GM21390 (cell line): Measurements from ENCODE around the gene TEX28.
"Not testable (repeated sequence)": the region's sequence is repeated elsewhere in the genome, so short reads cannot be mapped to it uniquely, and the experiment has no call there.

ENCODE experiments used
- ATAC-seq: cut with Tn5 transposase; IDR thresholded peaks from one replicate; pipeline ENCODE4 v1.9.1; 2021; ENCODE audit not compliant: unreplicated experiment

TEX28 gene

DNA sequence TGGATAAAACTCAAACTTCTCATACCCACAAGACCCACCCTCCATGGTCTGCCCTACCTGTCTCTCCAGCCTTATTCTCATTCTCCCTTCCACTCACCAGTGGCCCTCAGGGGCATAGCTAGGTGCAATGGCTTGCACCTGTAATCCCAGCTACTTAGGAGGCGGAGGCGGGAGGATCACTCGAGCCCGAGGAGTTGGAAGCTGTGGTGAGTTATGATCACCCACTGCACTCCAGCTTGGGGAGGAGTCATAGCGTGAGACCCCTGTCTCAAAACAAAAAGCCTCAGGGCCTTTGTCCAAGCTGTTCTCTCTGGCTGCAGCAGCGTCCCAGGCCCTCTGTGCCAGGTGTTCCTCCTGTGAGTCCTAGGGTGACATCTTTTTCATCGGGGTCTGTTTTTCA is 17.2 kb upstream of the TEX28 start:
- no peak for ATAC-seq

DNA sequence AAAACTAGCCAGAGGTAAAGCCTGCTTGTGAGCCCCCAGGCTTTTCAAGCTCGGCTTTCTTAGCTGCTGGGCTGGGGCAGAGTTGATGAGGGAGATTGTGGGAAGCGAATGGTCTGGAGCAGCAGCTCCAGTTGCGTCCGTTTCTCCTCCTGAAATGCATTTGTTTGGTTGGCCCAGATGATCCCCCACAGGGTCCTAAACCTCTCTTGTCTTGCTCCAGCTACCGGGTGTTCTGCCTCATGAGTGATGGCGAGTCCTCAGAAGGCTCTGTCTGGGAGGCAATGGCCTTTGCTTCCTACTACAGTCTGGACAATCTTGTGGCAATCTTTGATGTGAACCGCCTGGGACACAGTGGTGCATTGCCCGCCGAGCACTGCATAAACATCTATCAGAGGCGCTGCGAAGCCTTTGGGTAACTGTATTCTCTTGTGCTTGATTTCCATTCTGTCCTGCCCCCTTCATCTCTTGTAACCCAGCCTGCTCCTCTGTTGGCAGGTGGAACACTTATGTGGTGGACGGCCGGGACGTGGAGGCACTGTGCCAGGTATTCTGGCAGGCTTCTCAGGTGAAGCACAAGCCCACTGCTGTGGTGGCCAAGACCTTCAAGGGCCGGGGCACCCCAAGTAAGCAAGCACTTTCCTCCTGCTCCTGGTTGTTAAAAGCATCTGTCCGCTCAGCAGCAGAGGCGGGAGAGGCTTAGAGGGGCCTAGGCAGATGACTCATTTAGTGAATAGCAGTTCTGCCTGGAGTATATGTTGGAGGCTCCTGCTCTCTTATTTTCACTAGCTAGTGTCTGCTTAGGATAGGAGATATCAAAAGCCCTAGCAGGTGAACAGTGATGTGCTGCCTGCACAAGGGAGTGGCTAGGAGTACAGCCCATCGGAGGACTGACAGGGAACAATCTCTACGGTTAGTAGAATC is 16.0 kb upstream of the TEX28 start:
- ATAC-seq, result no peak

DNA sequence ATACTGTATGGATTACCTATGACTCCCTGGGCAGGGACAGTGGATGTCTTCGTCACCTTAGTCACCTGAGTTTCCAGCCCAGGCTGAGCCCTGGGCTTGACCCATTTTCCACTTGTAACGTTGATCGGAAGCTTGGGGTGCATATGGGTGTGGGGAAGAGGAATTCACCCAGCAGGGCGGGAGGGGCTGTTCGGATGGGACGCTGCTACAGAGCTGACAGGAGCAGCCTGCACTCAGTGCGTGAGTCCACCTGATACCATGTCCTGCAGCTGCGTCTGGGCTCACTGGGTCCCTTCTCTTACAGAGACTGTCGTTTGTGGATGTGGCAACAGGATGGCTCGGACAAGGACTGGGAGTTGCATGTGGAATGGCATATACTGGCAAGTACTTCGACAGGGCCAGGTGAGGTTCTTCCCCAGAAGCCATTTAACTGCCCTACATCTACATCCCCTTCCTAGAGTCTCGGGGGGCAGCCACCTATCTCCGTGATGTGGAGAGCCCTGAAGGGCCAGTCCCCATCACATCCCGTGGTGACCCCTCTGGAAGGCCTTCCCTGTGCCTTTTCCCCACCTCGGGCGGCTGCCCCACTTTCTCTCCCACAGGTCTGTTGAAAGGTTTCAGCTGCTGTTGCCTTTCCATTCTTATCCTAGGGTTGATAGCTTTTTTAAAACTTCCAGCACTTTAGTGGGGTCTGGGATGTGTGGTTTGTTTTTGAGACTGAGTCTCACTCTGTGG is 14.3 kb upstream of the TEX28 start:
- ATAC-seq, result no peak

DNA sequence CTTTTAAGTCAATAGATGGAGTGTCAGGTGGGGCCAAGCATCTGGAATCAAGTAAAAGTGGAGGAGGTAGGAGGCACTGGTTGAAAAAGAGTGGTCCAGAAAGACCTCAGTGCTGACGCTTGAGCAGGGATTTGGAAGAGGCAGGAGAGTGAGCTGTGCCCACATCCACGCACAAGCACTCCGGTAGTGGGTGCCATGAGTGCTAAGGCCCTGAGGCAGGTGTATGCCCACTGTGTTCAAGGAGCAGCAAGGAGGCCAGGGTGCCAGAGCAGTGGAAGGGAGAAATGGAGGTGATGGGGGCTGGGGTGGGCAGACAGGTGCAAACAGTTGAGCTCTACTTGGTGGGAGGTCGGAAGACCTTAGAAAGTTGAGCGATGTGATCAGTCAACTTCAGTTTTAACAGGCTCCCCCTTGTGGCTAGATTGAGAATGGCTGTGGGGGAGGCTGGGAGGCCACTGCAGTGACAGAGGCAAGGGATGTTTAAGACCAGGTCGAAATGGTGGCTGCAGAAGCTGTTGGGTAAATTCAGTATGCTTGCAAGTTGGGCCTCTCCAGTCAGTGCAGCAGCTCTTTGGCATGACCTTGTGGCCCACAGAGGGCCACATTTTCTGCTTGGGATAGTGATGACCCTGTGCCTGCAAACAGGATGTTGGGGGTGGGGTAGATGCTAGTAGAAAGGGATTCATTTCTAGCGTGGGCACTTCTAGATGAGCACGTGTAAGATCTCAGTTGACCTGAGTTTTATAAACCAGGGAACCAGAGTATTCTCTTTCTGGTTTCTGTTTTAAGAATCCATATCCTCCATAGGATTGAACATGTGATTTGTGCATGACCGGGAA is 13.4 kb upstream of the TEX28 start:
- no peak for ATAC-seq

DNA sequence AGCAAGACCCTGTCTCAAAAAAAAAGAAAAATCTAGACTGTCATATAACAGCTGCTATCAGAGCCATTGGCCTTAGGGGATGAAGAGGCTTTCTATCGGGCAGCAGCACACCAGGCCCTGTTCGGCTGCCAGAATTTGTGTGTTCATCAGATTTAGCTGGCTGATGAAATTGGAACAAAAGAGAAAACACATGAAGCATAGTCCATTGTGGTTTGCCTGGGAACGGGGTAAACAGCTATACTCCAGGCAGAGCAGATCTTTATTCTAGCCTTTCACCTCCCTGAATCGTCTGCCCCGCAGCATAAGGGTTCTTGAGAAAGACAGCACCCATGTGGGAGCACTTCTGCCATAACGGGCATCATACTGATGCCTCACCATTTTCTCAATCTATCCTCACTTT is 12.3 kb upstream of the TEX28 start:
- ATAC-seq, result no peak

DNA sequence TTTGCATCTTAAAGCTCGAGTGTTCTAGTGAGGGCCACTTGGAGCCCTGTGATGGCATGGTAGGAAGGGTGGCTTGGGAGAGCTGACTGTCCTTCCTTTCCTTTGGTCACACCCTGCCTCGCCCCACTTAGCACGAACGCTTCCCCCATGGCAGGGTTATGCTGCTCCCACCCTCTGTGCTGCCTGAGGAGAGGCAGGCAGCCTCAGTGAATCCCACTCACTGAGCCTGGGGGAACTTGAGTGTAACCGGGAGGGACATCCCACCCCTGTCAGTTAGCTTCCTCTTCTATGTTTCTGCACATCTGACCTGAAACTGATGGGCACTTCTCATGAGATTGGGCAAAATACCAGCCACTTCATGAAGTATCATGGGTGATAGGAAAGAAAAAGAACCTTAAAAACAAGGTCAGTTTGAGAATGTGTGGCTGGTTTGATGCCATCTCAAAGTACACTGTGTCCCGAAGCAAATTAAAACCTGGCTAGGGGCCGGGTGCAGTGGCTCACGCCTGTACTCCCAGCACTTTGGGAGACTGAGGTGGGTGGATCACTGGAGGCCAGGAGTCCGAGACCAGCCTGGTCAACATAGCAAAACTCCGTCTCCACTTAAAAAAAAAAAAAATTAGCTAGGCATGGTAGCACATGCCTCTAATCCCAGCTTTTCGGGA is 10.7 kb upstream of the TEX28 start:
- ATAC-seq, result no peak

DNA sequence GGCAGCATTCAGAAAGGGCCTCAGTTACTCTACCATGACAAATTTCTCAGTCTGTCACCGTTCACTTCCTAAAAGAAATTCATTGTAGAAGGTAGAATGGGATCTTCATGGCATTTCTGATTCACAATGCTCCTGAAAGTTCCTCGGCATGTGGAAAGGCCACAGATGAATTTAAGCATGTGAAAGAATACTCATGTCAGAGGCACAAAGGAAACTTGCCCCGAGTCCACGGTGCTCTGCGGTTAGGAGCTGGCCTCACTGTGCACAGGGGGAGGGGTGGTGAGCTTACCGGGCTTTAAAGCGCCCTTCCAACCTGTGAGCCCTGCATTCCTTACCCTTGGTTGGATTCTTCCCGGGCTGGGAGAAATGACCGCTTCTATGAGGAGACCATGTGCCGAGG is 9.9 kb upstream of the TEX28 start:
- ATAC-seq, result no peak

DNA sequence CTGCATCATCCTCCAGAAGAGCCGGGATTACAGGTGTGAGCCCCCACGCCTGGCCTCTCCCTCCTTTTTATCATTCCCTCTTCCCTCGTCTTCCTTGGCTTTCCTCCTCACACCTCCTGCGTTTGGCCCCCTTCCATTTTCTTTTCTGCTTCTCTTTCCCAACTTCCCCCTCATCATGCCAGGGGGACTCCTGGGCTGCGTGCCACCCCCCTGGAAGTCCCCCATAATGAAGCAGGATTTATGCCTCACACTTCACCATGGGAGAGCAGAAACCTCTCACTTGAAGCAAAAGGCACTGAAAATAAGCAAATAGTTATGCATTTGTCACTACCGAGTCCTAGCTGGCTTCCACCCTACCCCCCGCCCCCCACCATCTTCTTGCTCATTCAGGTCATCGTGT is 8.6 kb upstream of the TEX28 start:
- no peak for ATAC-seq

DNA sequence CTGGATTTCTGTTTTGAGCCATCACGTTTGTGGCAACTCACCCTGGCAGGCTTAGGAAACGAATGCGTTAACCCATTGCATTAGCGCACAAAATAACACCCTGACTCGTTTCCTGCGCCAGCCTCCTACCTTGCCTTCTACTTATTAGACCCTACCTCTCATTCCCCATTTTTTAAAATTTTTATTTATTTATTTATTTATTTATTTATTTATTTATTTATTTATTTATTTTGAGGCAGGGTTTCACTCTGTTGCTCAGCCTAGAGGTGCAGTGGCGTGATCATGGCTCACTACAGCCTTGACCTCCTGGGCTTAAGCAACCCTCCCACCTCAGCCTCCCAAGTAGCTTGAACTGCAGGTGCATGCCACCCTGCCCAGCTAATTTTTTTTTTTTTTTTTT is 8.1 kb upstream of the TEX28 start:
- ATAC-seq, result not testable (repeated sequence)

DNA sequence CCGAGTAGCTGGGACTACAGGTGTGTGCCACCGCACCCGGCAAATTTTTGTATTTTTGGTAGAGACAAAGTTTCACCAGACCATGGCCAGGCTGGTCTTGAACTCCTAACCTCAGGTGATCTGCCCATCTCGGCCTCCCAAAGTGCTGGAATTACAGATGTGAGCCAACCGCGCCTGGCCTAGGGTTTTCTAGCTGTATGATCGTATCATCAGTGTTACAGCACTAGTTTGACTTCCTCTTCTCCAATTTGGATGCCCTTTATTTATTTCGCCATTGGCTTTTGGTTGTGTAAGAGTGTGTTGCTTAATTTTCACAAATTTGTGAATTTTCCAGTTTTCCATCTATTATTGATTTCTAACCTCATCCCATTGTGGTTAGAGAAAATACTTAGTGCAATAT is 5.9 kb upstream of the TEX28 start:
- no peak for ATAC-seq

DNA sequence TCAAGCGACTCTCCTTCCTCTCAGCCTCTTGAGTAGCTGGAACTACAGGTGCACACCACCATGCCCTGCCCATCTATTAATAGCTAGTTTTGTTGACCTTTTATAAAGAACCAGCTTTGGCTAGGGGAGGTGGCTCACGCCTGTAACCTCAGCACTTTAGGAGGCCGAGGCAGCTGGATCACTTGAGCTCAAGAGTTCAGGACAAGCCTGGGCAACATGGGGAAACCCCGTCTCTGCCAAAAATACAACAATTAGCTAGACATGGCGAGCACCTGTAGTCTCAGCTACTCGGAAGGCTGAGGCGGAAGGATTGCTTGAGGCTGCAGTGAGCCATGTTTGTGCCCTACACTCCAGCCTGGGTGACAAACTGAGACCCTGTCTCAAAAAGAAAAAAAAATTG is 3.4 kb upstream of the TEX28 start:
- no peak for ATAC-seq

DNA sequence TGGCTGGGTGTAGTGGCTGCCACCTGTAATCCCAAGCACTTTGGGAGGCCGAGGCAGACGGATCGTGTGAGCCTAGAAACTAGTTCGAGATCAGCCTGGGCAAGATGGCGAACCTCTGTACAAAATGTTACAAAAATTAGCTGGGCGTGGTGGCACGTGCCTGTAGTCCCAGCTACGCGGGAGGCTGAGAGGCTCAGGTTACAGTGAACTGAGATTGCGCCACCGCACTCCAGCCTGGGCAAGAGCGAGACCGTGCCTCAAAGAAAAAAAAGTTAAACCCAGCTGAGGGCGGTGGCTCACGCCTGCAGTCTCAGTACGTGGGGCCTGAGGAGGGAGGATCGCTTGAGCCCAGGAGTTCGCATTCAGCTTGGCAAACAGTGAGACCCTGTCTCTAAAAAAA is 1.8 kb upstream of the TEX28 start:
- ATAC-seq, result no peak

DNA sequence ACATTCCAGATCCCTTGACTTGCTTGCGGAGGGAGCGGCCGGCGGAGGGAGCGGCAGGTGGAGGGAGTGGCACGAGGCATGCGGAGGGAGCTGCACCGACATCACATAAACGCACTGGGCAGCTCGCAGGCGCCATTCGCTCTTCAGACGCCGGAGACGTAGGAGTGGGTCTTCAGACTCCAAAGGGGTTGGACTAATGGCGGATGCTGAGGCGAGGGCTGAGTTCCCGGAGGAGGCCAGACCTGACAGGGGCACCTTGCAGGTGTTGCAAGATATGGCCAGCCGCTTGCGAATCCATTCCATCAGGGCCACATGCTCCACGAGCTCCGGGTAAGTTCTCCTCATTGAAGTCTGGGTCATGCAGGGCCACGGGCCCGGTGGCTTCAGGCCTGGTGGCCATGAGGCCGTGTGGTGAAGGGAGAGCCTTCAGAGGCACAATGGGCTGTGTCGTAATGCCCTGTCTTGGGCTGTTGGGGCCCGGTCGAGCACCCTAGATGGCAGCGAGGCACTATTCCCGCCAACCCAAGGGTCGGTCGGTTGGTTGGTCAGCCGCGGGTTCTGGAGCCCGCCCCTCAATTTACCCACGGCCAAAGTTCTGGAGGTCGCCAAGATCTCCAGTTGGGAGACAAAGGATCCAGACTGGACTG is 863 bp upstream of the TEX28 start, which contains the start of gene TKTL1:
Gene TKTL1 (plus strand): TSS at position 132 of the 647 bp plus-strand sequence. CDS start 65 bp downstream, at position 197.
- no peak for ATAC-seq

DNA sequence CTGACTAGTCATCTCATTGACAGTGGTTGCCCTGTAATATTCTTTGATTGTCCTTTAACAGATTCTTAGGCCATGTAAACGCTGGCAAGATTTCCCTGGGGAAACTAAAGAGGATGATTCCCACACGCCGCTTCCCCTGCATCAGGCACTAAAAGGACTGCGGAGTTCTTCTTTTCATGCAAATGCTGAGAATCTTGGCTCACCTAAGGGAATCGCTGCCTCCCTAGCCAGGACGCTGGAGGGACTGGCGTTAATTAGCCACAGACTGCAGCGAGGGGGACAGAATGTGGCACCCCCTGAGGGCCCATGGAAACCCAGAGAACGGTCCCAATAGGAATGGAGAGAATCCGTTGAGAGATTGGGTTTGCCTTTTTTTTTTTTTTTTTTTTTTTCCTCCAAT is 8.5 kb downstream of the TEX28 start:
- not testable (repeated sequence) for ATAC-seq

DNA sequence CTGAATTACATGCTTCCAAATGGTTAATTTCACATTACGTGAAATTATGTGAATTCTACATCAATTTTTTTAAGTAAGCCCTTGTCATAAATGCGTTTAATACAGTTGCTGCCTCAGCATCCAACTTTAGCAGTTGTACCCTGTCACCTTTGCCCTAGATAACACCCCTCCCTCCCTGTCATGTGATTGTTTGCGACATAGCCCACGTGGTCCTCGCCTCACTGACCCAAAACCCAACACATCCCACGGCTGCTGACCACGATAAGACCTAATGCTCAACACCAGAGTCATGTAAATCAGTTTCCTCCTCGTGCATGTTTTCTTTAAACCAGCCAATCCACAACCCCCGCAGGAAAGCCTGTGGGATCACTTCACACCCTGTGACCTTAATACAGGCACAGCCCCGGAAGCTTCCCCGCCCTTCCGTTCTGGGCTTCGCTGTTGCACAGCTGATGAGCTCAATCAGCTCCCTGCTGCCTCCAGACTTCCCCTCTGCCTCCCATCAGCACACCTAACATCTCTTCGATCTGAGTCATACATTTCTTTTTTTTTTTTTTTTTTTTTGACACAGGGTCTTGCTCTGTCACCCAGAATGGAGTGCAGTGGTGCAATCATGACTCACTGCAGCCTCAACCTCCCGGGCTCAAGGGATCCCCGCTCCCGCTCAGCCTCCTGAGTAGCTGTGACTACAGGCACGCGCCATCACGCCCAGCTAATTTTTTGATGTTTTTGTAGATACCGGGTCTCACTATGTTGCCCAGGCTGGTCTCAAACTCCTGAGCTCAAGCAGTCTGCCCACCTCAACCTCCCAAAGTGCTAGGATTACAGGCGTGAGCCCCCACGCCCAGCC is 10.2 kb downstream of the TEX28 start:
- ATAC-seq, result not testable (repeated sequence)

DNA sequence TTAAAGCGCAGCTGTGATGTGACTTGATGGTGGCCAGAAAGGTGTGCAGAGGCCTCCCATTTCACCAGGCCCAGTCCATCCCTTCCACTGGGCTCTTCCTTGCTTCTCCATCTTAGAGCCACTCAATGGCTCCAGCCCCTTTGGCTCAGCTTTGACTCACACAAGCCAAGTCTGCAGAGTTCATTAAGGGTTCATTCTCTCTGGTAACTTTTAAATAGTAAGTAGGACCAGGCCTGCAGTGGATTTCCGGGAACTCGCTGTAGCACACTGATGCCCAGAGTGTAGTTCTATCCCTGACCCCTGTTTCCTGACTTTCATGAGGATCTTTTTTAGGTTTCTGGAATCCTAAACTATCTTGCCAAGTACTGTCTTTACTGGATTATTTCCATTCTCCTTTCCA is 25.7 kb downstream of the TEX28 start:
- not testable (repeated sequence) for ATAC-seq

DNA sequence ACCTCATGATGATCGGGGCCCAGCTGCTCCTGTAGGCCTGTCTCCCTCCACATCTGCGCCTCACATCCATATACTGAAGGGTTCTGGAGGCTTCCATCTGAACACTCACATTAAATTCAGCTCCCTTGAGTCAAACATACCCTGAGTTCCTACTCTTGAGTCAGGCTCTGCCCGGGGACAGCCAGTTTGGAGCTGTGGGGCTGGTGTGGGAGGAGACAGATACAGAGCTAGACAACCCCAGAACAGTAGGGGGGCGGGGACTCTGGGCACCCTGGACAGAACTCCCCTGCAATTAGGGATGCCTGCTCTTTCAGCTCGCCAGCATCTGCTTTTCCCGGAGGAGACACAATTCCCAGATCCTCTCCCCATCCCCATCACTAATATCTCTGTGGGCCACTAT is 31.9 kb downstream of the TEX28 start:
- ATAC-seq, result not testable (repeated sequence)

DNA sequence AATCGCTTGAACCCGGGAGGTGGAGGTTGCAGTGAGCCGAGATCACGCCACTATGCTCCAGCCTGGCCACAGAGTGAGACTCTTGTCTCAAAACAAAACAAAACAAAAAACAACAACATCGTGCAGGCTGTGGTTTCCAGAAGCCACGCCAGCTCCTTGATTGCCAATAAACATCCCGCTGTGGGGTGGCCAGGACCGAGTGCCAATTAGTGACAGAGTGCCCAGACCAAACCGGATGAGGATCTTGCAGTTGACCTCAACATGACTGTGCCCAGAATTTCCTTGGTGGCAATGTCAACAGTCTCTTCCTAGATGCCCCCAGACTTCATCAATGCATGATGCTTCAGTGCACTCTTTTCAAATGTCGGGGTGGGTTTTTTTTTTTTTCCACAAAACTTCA is 36.2 kb downstream of the TEX28 start:
- ATAC-seq, result not testable (repeated sequence)

DNA sequence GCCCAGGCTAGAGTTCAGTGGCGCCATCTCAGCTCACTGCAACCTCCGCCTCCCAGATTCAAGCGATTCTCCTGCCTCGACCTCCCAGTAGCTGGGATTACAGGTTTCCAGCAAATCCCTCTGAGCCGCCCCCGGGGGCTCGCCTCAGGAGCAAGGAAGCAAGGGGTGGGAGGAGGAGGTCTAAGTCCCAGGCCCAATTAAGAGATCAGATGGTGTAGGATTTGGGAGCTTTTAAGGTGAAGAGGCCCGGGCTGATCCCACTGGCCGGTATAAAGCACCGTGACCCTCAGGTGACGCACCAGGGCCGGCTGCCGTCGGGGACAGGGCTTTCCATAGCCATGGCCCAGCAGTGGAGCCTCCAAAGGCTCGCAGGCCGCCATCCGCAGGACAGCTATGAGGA is 37.6 kb downstream of the TEX28 start, which contains the start of gene OPN1MW3:
Gene OPN1MW3 (plus strand): TSS at position 301 of the 400 bp plus-strand sequence. CDS start 38 bp downstream, at position 339.
- ATAC-seq, result not testable (repeated sequence)
